ENCODE measurements around the gene GH2.
A peak's percentile ranks its signal among the peaks of the same experiment; 100 is the strongest.

GH2 gene

GRCh38 chr17:63832455-63832854, 49.3 kb downstream of the GH2 start:
- Histone ChIP-seq H3K4me1 (ENCODE audit: insufficient read depth, low read length, poor library complexity, severe bottlenecking) (peaks cover 47% of the 10 kb centered on the region), H3K36me3 (ENCODE audit: insufficient read depth, low read length) (peaks cover 65% of the 10 kb centered on the region), H3F3A (ENCODE audit: low read depth) (no peaks in the 10 kb centered on the region), H3K79me2 (ENCODE audit: insufficient read depth, low read length) (peaks cover 92% of the 10 kb centered on the region), H3K9me3 (ENCODE audit: insufficient read depth, low read depth, low read length) (no peaks in the 10 kb centered on the region), H3K4me2 (ENCODE audit: low read depth, low read length, poor library complexity, severe bottlenecking) (peak overlapping the region; percentile 82), H3K9me2 (replicated peaks; ENCODE audit: low read depth, low read length) (no peaks in the 10 kb centered on the region), H2AFZ (ENCODE audit: low read length) (no peak overlapping the region), H4K20me1 (ENCODE audit: insufficient read depth, low read length, poor library complexity, severe bottlenecking) (peaks cover 25% of the 10 kb centered on the region), H3K9ac (ENCODE audit: low read depth, low read length, poor library complexity, severe bottlenecking) (peak overlapping the region; percentile 89), H3K4me3 (ENCODE audit: low read length, poor library complexity, severe bottlenecking) (no peak overlapping the region), H3K27me3 (ENCODE audit: insufficient read depth, low read length, poor library complexity, severe bottlenecking) (no peaks in the 10 kb centered on the region)
- no peak for TF ChIP-seq EZH2phosphoT487 (IDR thresholded peaks at IDR 0.05; ENCODE audit: borderline replicate concordance)
- TF ChIP-seq, protein P1, sequence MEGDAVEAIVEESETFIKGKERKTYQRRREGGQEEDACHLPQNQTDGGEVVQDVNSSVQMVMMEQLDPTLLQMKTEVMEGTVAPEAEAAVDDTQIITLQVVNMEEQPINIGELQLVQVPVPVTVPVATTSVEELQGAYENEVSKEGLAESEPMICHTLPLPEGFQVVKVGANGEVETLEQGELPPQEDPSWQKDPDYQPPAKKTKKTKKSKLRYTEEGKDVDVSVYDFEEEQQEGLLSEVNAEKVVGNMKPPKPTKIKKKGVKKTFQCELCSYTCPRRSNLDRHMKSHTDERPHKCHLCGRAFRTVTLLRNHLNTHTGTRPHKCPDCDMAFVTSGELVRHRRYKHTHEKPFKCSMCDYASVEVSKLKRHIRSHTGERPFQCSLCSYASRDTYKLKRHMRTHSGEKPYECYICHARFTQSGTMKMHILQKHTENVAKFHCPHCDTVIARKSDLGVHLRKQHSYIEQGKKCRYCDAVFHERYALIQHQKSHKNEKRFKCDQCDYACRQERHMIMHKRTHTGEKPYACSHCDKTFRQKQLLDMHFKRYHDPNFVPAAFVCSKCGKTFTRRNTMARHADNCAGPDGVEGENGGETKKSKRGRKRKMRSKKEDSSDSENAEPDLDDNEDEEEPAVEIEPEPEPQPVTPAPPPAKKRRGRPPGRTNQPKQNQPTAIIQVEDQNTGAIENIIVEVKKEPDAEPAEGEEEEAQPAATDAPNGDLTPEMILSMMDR (conservative IDR thresholded peaks at IDR 0.05; ENCODE audit: low read length) = 0 out of 2 replicates have a peak, but pooled peaks have one; percentile 16

DNA sequence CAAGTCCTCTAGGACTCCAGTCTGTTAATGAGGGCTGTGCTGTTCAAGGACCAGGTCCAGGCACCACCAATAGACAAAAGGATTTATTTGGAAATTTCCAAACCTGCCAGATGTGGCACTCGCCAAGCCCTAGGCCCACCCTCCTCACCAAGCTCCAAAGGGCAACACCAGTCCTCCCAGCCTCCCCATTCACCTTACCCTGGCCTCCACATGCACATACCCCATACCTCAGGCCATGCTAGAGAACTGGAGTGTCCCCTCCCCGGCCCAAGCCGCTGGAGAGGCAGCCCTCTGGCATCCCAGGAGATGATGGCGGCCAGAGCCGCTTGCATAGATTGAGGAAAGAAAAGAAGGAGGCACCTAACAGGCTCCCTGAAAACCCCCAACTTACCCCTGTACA, 49.7 kb downstream of the GH2 start:
- no peak for TF ChIP-seq EZH2phosphoT487 (IDR thresholded peaks at IDR 0.05; ENCODE audit: borderline replicate concordance)
- TF ChIP-seq, protein P1 (conservative IDR thresholded peaks at IDR 0.05; ENCODE audit: low read length) = no peak
- H3K27me3 ChIP-seq (ENCODE audit: insufficient read depth, low read length, poor library complexity, severe bottlenecking) = no peaks in the 10 kb centered on the region
- peaks cover 88% of the 10 kb centered on the region for H3K79me2 ChIP-seq (ENCODE audit: insufficient read depth, low read length)
- H4K20me1 ChIP-seq (ENCODE audit: insufficient read depth, low read length, poor library complexity, severe bottlenecking) = peaks cover 25% of the 10 kb centered on the region
- no peaks in the 10 kb centered on the region for H3K9me3 ChIP-seq (ENCODE audit: insufficient read depth, low read depth, low read length)
- H2AFZ ChIP-seq (ENCODE audit: low read length) = no peak overlapping the region
- H3K4me3 ChIP-seq (ENCODE audit: low read length, poor library complexity, severe bottlenecking) = peak overlapping the region; percentile 87
- peak overlapping the region; percentile 89 for H3K9ac ChIP-seq (ENCODE audit: low read depth, low read length, poor library complexity, severe bottlenecking)
- peak overlapping the region; percentile 82 for H3K4me2 ChIP-seq (ENCODE audit: low read depth, low read length, poor library complexity, severe bottlenecking)
- peaks cover 47% of the 10 kb centered on the region for H3K4me1 ChIP-seq (ENCODE audit: insufficient read depth, low read length, poor library complexity, severe bottlenecking)
- H3K36me3 ChIP-seq (ENCODE audit: insufficient read depth, low read length) = peaks cover 63% of the 10 kb centered on the region
- H3F3A ChIP-seq (ENCODE audit: low read depth) = no peaks in the 10 kb centered on the region
- no peaks in the 10 kb centered on the region for H3K9me2 ChIP-seq (replicated peaks; ENCODE audit: low read depth, low read length)

- Histone ChIP-seq H3K9me2 (replicated peaks; ENCODE audit: low read depth, low read length) (no peaks in the 10 kb centered on the region), H3K9me3 (ENCODE audit: insufficient read depth, low read depth, low read length) (no peaks in the 10 kb centered on the region), H3K4me2 (ENCODE audit: low read depth, low read length, poor library complexity, severe bottlenecking) (peak overlapping the region; percentile 82), H3K36me3 (ENCODE audit: insufficient read depth, low read length) (peaks cover 59% of the 10 kb centered on the region), H3F3A (ENCODE audit: low read depth) (no peaks in the 10 kb centered on the region), H2AFZ (ENCODE audit: low read length) (no peak overlapping the region), H3K9ac (ENCODE audit: low read depth, low read length, poor library complexity, severe bottlenecking) (peak overlapping the region; percentile 89), H3K79me2 (ENCODE audit: insufficient read depth, low read length) (peaks cover 87% of the 10 kb centered on the region), H4K20me1 (ENCODE audit: insufficient read depth, low read length, poor library complexity, severe bottlenecking) (peaks cover 26% of the 10 kb centered on the region), H3K27me3 (ENCODE audit: insufficient read depth, low read length, poor library complexity, severe bottlenecking) (no peaks in the 10 kb centered on the region), H3K4me1 (ENCODE audit: insufficient read depth, low read length, poor library complexity, severe bottlenecking) (peaks cover 48% of the 10 kb centered on the region), H3K4me3 (ENCODE audit: low read length, poor library complexity, severe bottlenecking) (peak overlapping the region; percentile 87)
- TF ChIP-seq, protein P1 (conservative IDR thresholded peaks at IDR 0.05; ENCODE audit: low read length) = no peak
- no peak for TF ChIP-seq EZH2phosphoT487 (IDR thresholded peaks at IDR 0.05; ENCODE audit: borderline replicate concordance)
Observed at GRCh38 chr17:63831505-63831904, 50.2 kb downstream of the GH2 start.
